ENCODE measurements around the gene SYT8. TPM values are rescaled to one million over a fixed set of nuclear protein-coding genes. Genes with fewer than 3 reads are reported as not detected.

The SYT8 gene
- total RNA-seq, 1 experiment from 2014 or later, result 308 TPM

GRCh38 chr11:1864831-1865665 lies 30.3 kb downstream of the SYT8 start:
- DNase-seq (ENCODE audit: unreplicated experiment), result no peak
- Mint-ChIP-seq H3K27me3 (ENCODE audit: insufficient read depth, unreplicated experiment) (no peaks in the 10 kb centered on the region), H3K4me1 (ENCODE audit: insufficient read depth, unreplicated experiment) (peaks cover 27% of the 10 kb centered on the region), H3K27ac (ENCODE audit: low read depth, unreplicated experiment) (peak overlapping the region; percentile 73), H3K4me3 (ENCODE audit: unreplicated experiment) (no peak overlapping the region), H3K9me3 (ENCODE audit: unreplicated experiment) (no peaks in the 10 kb centered on the region), H3K36me3 (ENCODE audit: insufficient read depth, unreplicated experiment) (no peaks in the 10 kb centered on the region)
- TF ChIP-seq CTCF (IDR thresholded peaks at IDR 0.05; ENCODE audit: unreplicated experiment), result no peak
- no TSS peak for BruUV-seq (replicated peaks)
- intact Hi-C loops (cut with micrococcal nuclease), result no loop called here
- ChIA-PET POLR2A (interaction anchor here (0.5 kb wide), 1 partner anchor 11 kb away, joined by 3 read pairs; no protein-coding TSS in a partner anchor), CTCF (interaction anchor here (0.6 to 0.9 kb wide), 2 partner anchors 139 to 171 kb away, joined by 3 read pairs; no protein-coding TSS in a partner anchor)

- H3K36me3 Mint-ChIP-seq (ENCODE audit: insufficient read depth, unreplicated experiment), result no peaks in the 10 kb centered on the region
- no peaks in the 10 kb centered on the region for H3K27me3 Mint-ChIP-seq (ENCODE audit: insufficient read depth, unreplicated experiment)
- peaks cover 27% of the 10 kb centered on the region for H3K4me1 Mint-ChIP-seq (ENCODE audit: insufficient read depth, unreplicated experiment)
- ChIA-PET CTCF (no interaction called here), POLR2A (no interaction called here)
- no peak for DNase-seq (ENCODE audit: unreplicated experiment)
- BruUV-seq (replicated peaks), result no TSS peak
- no peak overlapping the region for H3K4me3 Mint-ChIP-seq (ENCODE audit: unreplicated experiment)
- TF ChIP-seq CTCF (IDR thresholded peaks at IDR 0.05; ENCODE audit: unreplicated experiment), result no peak
- no peak overlapping the region for H3K27ac Mint-ChIP-seq (ENCODE audit: low read depth, unreplicated experiment)
- intact Hi-C loops (cut with micrococcal nuclease), result no loop called here
- no peaks in the 10 kb centered on the region for H3K9me3 Mint-ChIP-seq (ENCODE audit: unreplicated experiment)
These were observed 31.4 kb downstream of the SYT8 start for GRCh38 chr11:1866226-1866625.

GRCh38 chr11:1866776-1867175 lies 32.0 kb downstream of the SYT8 start:
- Mint-ChIP-seq H3K4me1 (ENCODE audit: insufficient read depth, unreplicated experiment) (peaks cover 27% of the 10 kb centered on the region), H3K9me3 (ENCODE audit: unreplicated experiment) (no peaks in the 10 kb centered on the region), H3K4me3 (ENCODE audit: unreplicated experiment) (no peak overlapping the region), H3K27me3 (ENCODE audit: insufficient read depth, unreplicated experiment) (no peaks in the 10 kb centered on the region), H3K36me3 (ENCODE audit: insufficient read depth, unreplicated experiment) (no peaks in the 10 kb centered on the region), H3K27ac (ENCODE audit: low read depth, unreplicated experiment) (no peak overlapping the region)
- no peak for TF ChIP-seq CTCF (IDR thresholded peaks at IDR 0.05; ENCODE audit: unreplicated experiment)
- DNase-seq (ENCODE audit: unreplicated experiment), result no peak
- ChIA-PET POLR2A (no interaction called here), CTCF (no interaction called here)
- no TSS peak for BruUV-seq (replicated peaks)
- intact Hi-C loops (cut with micrococcal nuclease), result no loop called here

GRCh38 chr11:1867381-1867780 lies 32.6 kb downstream of the SYT8 start:
- no peaks in the 10 kb centered on the region for H3K36me3 Mint-ChIP-seq (ENCODE audit: insufficient read depth, unreplicated experiment)
- BruUV-seq (replicated peaks), result no TSS peak
- no peaks in the 10 kb centered on the region for H3K9me3 Mint-ChIP-seq (ENCODE audit: unreplicated experiment)
- no peak for TF ChIP-seq CTCF (IDR thresholded peaks at IDR 0.05; ENCODE audit: unreplicated experiment)
- peaks cover 27% of the 10 kb centered on the region for H3K4me1 Mint-ChIP-seq (ENCODE audit: insufficient read depth, unreplicated experiment)
- no peak overlapping the region for H3K4me3 Mint-ChIP-seq (ENCODE audit: unreplicated experiment)
- intact Hi-C loops (cut with micrococcal nuclease), result no loop called here
- ChIA-PET POLR2A (no interaction called here), CTCF (no interaction called here)
- DNase-seq (ENCODE audit: unreplicated experiment), result no peak
- no peaks in the 10 kb centered on the region for H3K27me3 Mint-ChIP-seq (ENCODE audit: insufficient read depth, unreplicated experiment)
- no peak overlapping the region for H3K27ac Mint-ChIP-seq (ENCODE audit: low read depth, unreplicated experiment)

Data from MCF 10A (cell line).